ENCODE measurements around the gene MFAP4.

Gene MFAP4

GRCh38 chr17:19333736-19334290 is 53.2 kb downstream of the MFAP4 start:
- DNase-seq (ENCODE audit: low spot score): no peak

All from D341Med (cell line).